DMS53 (cell line): ENCODE measurements around the gene PPP1R3E.
A peak's percentile ranks its signal among the peaks of the same experiment; 100 is the strongest.
"Not testable (repeated sequence)": the region's sequence is repeated elsewhere in the genome, so short reads cannot be mapped to it uniquely, and the experiment has no call there.

Source experiments
- DNase-seq: peaks from one replicate; lab custom pipeline; 2025; lab: John Stamatoyannopoulos, UW

Gene PPP1R3E

DNA sequence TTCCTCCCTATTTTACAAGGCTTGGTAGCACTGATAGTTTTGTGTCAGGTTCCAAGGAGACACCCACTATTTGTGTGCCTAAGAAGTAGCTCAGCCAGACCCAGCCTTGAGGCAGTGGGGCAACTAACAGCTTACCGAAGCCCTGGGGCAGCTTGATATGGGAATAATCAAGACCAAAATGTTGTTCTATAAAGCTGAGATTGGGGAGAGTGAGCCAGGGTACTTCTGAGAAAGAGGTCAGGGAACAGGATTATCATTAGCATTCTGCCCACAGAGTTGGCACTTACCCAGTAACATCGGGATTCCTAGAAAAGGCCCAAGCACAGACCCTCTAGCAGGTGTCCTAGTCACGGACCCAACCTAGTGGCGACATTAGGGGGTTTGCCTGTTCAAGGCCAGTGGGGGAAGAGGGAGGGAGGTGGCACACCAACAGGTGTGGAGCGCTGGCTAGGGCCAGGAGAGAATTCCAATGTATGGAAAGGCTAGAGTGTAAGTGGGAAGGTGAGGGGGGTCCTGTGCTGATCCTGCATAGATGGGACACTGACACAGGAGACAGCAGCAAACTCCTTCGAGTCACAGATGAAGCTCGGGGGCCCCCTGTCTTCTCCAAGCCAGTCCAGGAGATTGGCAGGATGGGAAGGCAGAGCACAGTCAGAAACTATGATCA lies 4.9 kb downstream of the PPP1R3E start:
- no peak for DNase-seq

GRCh38 chr14:23297096-23297495 lies 5.6 kb downstream of the PPP1R3E start:
- no peak for DNase-seq

- DNase-seq = no peak
These were observed 6.5 kb downstream of the PPP1R3E start for GRCh38 chr14:23296012-23296777.

DNA sequence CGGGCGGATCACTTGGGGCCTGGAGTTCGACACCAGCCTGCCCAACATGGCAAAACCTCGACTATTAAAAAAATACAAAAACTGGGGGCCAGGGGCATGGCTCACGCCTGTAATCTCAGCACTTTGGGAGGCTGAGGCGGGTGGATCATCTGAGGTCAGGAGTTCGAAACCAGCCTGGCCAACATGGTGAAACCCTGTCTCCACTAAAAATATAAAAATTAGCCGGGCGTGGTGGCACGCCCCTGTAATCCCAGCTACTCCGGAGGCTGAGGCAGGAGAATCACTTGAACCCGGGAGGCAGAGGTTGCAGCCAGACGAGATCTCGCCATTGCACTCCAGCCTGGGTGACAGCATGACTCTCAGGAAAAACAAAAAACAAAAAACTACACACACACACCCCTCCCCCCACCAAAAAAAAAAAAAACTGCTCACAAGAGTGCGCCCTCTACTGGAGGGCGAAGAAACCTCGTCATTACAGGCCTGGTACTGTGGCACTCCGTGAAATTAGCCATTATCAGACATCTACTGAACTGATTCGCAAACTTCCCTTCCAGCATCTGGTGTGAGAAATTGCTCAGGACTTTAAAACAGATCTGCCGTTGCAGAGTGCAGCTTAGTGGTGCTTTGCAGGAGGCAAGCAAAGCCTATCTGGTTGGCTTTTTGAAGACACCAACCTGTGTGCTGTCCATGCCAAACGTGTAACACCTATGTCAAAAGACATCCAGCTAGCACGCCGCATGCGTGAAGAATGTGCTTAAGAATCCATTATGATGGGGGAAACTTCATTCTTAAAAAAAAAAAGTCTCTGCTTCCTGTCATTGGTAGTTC lies 7.7 kb downstream of the PPP1R3E start:
- peak; percentile 82 for DNase-seq

- no peak for DNase-seq
These were observed 15.7 kb downstream of the PPP1R3E start for GRCh38 chr14:23286902-23287479.

DNA sequence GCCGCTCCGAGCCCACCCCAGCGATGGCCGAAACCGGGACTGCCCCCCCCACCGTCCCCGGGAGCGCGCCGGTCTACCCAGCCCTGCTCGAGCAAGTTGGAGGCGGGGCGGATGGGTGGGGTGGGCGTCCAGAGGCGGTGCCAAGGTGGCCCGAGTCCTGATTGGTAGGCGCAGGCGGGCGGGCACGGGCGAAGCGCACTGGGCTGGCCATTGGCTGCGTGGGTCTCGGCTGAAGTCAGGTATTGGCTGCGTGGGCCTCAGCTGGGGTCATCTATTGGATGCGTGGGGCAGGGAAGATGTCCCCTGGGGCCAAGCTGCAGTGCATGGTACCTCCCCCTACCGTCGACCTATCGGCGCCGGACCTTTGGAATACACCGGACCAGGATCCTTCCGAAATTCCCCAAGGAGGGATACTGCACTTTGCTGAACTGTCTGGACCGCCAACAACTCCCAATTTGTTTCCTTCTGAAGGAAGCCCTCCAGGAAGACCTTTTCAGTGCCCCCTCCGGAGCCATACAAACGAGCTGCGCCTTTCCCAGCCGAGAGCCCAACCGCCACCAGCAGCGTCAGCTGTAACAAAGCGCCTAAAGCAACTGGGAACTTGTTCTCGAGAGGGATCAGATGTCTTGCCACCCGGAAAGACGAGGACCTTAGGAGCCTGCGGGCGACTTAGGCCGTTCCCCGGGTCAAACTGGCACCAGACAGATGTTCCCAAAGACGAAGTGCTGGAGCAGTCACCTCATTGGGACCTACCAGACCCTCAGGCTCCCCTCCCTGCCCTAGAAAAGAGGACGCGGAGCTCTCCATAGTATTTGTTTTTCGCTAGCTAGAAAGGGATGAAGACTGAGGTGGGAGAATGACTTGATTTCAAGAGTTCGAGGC lies 16.4 kb downstream of the PPP1R3E start, which contains the start of gene HOMEZ:
Gene HOMEZ (minus strand): TSS at position 113 of the 882 bp plus-strand sequence. CDS start 180 bp downstream, outside the sequence.
- DNase-seq = peak; percentile 97

GRCh38 chr14:23285530-23286019 lies 17.1 kb downstream of the PPP1R3E start:
- DNase-seq = no peak

GRCh38 chr14:23284654-23285529 lies 17.8 kb downstream of the PPP1R3E start:
- peak; percentile 27 for DNase-seq

DNA sequence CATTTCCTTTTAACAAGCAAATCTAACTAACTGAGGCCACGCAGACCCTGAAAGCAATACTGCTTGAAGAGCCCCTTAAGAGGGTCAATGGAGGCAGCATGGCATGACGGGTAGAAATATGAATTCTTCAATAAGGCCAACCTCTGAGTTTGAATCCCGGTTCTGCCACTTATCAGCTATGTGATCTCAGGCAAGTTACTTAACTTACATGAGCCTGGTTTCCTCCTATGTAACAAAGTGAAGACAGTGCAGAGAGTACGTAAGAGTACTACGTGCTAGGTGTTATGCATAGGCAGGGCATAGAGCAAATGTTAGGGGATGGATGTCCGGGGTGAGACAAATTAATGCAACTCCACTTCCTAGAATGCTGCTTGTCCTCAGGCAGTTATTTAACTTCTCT lies 21.4 kb downstream of the PPP1R3E start:
- no peak for DNase-seq

DNA sequence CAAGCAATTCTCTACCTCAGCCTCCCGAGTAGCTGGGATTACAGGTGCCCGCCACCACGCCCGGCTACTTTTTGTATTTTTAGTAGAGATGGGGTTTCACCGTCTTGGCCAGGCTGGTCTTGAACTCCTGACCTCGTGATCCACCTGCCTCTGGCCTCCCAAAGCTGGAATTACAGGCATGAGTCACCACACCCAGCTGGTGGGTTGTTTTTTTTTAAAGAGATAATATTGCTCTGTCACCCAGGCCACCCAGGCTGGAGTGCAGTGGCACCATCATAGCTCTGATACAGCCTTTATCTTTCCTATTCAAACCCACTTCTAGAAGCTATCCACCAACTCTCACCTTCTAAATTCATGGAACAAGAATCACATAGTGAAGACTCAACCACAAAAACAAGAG lies 24.7 kb downstream of the PPP1R3E start:
- DNase-seq = peak; percentile 6

DNA sequence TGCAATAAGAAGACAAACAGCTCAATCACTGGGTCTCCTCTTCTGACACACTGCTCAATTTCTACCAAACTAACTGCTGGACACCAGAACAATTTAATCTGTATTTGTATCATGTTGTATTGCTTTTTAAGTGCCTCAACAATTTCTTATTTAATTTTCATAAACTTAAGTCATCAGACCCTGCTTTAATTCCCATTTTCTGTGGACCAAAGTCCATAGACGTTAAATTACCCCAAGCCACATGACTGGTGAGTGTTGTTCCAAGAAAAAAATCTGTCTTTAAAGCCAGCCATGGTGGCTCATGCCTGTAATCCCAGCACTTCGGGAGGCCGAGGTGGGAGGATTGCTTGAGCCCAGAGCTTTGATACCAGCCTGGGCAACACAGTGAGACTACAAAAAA lies 25.5 kb downstream of the PPP1R3E start:
- DNase-seq = no peak

GRCh38 chr14:23275412-23275811 lies 27.2 kb downstream of the PPP1R3E start:
- no peak for DNase-seq

GRCh38 chr14:23269193-23269592 lies 33.5 kb downstream of the PPP1R3E start:
- no peak for DNase-seq

GRCh38 chr14:23260849-23261248 lies 41.8 kb downstream of the PPP1R3E start:
- not testable (repeated sequence) for DNase-seq

- no peak for DNase-seq
These were observed 43.2 kb downstream of the PPP1R3E start for GRCh38 chr14:23259426-23259825.

DNA sequence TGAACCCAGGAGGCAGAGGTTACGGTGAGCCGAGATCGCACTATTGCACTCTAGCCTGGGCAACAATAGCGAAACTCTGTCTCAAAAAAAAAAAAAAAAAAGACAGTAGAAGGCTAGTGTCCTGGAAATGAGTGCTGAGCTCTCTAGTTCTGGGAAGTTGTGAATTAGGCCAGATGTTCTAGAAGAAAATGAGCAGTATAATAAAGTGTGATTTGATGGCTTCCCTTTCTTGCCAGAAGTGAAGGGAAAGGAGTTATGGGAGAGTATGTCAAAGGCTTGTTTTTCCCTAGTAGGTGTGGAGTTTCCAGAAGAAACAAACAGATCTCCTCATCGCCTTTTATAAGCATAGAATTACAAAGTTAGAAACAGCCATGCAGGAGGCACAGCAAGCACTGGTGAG lies 44.4 kb downstream of the PPP1R3E start:
- no peak for DNase-seq

DNA sequence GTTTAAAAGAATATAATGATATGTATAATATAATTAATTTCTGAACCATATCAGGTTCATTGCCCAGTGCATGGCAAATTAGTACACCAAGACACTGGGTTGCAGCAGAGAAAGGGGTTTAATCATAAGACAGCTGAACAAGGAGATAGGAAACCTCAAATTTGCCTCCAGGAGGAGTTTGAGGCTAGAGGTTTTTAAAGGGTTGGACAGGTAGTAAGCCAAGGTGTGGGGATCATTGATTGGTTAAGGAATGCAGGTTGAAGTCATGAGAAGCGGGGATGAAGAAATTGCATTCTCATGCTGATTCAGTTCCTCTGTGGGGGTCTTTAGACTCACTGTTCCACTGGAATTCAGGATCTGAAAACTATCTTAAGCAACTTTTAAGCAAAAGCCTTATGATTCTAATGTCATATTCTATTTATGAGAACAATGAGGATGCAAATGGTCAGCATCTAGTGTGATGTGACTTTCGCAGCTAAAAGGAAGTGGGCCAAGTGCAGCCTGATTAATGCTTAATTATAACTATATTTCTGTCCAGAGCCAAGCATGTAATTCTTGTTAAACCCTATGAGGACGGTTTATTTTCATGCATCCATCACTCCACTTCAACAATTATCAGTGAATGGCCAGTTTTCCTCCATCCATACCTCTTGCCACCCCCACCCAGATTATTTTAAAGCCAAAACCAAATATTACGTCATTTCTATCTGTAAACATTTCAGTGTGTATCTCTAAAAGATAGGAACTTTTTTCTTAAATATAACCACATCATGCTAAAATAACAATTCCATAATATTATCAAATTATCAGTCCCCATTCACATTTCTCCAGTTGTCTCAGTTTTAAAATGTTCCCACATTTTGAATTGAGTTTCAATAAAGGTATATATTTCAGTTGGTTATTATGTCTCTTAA lies 50.0 kb downstream of the PPP1R3E start:
- DNase-seq = no peak

GRCh38 chr14:23252006-23252405 lies 50.7 kb downstream of the PPP1R3E start:
- DNase-seq = no peak

DNA sequence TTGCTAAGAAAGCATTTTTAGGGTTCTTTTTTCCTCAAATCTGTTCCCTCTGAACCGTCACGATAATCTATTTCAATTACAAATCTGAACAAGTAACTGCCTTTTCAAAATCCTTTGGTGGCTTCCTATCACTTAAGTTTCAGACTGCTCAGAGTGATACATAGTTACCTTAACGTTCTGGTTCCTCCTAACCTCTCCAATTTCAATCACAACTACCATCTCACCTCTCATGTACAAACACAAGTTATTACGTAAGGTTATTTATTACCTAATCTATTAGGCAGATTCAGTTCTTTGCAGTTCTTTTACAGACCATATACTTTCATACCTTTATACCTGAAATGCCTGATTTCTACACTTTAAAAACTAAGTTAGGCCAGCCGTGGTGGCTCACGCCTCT lies 52.8 kb downstream of the PPP1R3E start:
- DNase-seq = no peak
